GM21737 (cell line): Measurements from ENCODE around the gene RAPGEF4.

Experiments used
- ATAC-seq: cut with Tn5 transposase; IDR thresholded peaks from one replicate; pipeline ENCODE4 v1.9.1; 2021; ENCODE audit warnings: mild to moderate bottlenecking, moderate library complexity; ENCODE audit not compliant: unreplicated experiment

The RAPGEF4 gene

GRCh38 chr2:172856606-172857005 lies 121.0 kb downstream of the RAPGEF4 start:
- no peak for ATAC-seq

GRCh38 chr2:172858473-172858745 lies 122.8 kb downstream of the RAPGEF4 start:
- ATAC-seq: no peak

- no peak for ATAC-seq
Measured at GRCh38 chr2:172859581-172860335, 124.1 kb downstream of the RAPGEF4 start.

- ATAC-seq: no peak
Measured at GRCh38 chr2:172860336-172860707, 124.7 kb downstream of the RAPGEF4 start.

- no peak for ATAC-seq
Measured at GRCh38 chr2:172861098-172861497, 125.5 kb downstream of the RAPGEF4 start.

GRCh38 chr2:172861656-172862476 lies 126.2 kb downstream of the RAPGEF4 start:
- ATAC-seq: no peak

- no peak for ATAC-seq
Measured at GRCh38 chr2:172863341-172863740, 127.7 kb downstream of the RAPGEF4 start.

- no peak for ATAC-seq
Measured at GRCh38 chr2:172864182-172864581, 128.5 kb downstream of the RAPGEF4 start.

- ATAC-seq: no peak
Measured at GRCh38 chr2:172865422-172865821, 129.8 kb downstream of the RAPGEF4 start.

GRCh38 chr2:172869861-172870260 lies 134.2 kb downstream of the RAPGEF4 start:
- ATAC-seq: no peak

GRCh38 chr2:172870396-172870795 lies 134.8 kb downstream of the RAPGEF4 start:
- no peak for ATAC-seq

GRCh38 chr2:172877826-172878225 lies 142.2 kb downstream of the RAPGEF4 start:
- ATAC-seq: no peak

- no peak for ATAC-seq
Measured at GRCh38 chr2:172878260-172878659, 142.6 kb downstream of the RAPGEF4 start.

- no peak for ATAC-seq
Measured at GRCh38 chr2:172884336-172884735, 148.7 kb downstream of the RAPGEF4 start.

GRCh38 chr2:172885996-172886395 lies 150.4 kb downstream of the RAPGEF4 start:
- ATAC-seq: no peak

- ATAC-seq: no peak
Measured at GRCh38 chr2:172887280-172887679, 151.6 kb downstream of the RAPGEF4 start.

- no peak for ATAC-seq
Measured at GRCh38 chr2:172888714-172889669, 153.3 kb downstream of the RAPGEF4 start.

- no peak for ATAC-seq
Measured at GRCh38 chr2:172889768-172890430, 154.3 kb downstream of the RAPGEF4 start.

- no peak for ATAC-seq
Measured at GRCh38 chr2:172893111-172893510, 157.5 kb downstream of the RAPGEF4 start.

- no peak for ATAC-seq
Measured at GRCh38 chr2:172893671-172894070, 158.0 kb downstream of the RAPGEF4 start.
